ENCODE measurements around the gene CACNA1A.

GRCh38 chr19:13363954-13364353 lies 142.3 kb downstream of the CACNA1A start:
- TF ChIP-seq, protein P1, sequence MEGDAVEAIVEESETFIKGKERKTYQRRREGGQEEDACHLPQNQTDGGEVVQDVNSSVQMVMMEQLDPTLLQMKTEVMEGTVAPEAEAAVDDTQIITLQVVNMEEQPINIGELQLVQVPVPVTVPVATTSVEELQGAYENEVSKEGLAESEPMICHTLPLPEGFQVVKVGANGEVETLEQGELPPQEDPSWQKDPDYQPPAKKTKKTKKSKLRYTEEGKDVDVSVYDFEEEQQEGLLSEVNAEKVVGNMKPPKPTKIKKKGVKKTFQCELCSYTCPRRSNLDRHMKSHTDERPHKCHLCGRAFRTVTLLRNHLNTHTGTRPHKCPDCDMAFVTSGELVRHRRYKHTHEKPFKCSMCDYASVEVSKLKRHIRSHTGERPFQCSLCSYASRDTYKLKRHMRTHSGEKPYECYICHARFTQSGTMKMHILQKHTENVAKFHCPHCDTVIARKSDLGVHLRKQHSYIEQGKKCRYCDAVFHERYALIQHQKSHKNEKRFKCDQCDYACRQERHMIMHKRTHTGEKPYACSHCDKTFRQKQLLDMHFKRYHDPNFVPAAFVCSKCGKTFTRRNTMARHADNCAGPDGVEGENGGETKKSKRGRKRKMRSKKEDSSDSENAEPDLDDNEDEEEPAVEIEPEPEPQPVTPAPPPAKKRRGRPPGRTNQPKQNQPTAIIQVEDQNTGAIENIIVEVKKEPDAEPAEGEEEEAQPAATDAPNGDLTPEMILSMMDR (optimal IDR thresholded peaks at IDR 0.05 in 1 of 3, IDR thresholded peaks at IDR 0.05 in 1 of 3, conservative IDR thresholded peaks at IDR 0.05 in 1 of 3; ENCODE audit: extremely low read depth in 1 of 3, insufficient read depth in 2 of 3, low read length in 3 of 3), result no peak
- no peak for TF ChIP-seq EZH2 (IDR thresholded peaks at IDR 0.05; ENCODE audit: low read length)

Measured in keratinocyte (primary cell).